CD14-positive monocyte (primary cell): ENCODE data around the gene SH2B3. TPM values are rescaled to one million over a fixed set of nuclear protein-coding genes. Genes with fewer than 3 reads are reported as not detected.
A peak's percentile ranks its signal among the peaks of the same experiment; 100 is the strongest.

Source experiments
- DNase-seq, 3 donors: peaks; one replicate each; pipeline ENCODE4 v3.0.0-alpha.2; 2011 to 2022
- H2AFZ ChIP-seq: 2 replicates; pipeline ENCODE4 v1.6.0; 2012; ENCODE audit warnings: mild to moderate bottlenecking, low read depth, low read length, inconsistent platforms; ENCODE audit not compliant: insufficient read depth, poor library complexity, severe bottlenecking
- H3K27ac ChIP-seq, 2 donors: 1 replicate in 1 of 2; 2 replicates in 1 of 2; pipeline ENCODE4 v1.5.1; 2012 to 2013; ENCODE audit warnings: low read length in 2 of 2, control low read depth in 1 of 2, inconsistent platforms in 1 of 2, low read depth in 1 of 2, mild to moderate bottlenecking in 1 of 2
- H3K27me3 ChIP-seq, 2 donors: one replicate each; pipeline versions ENCODE4 v1.6.0 to v1.6.1; 2011 to 2013; ENCODE audit warnings: low read length in 2 of 2; ENCODE audit not compliant: control insufficient read depth in 2 of 2, insufficient read depth in 2 of 2
- H3K36me3 ChIP-seq, 2 donors: replicated peaks in 1 of 2; 1 replicate in 1 of 2; 2 replicates in 1 of 2; pipeline versions ENCODE4 v1.5.1 to v1.6.1; 2012 to 2013; ENCODE audit warnings: low read length in 2 of 2, control low read depth in 1 of 2, inconsistent platforms in 1 of 2, mild to moderate bottlenecking in 1 of 2; ENCODE audit not compliant: insufficient read depth in 2 of 2, control insufficient read depth in 1 of 2
- H3K4me1 ChIP-seq, 2 donors: 1 replicate in 1 of 2; 2 replicates in 1 of 2; pipeline versions ENCODE4 v1.5.1 to v1.6.1; 2012 to 2013; ENCODE audit warnings: low read length in 2 of 2, control low read depth in 1 of 2, inconsistent platforms in 1 of 2, mild to moderate bottlenecking in 1 of 2, moderate library complexity in 1 of 2; ENCODE audit not compliant: insufficient read depth in 2 of 2, control insufficient read depth in 1 of 2
- H3K4me2 ChIP-seq: replicated peaks from 2 replicates; pipeline ENCODE3; 2012; ENCODE audit warnings: low read length, moderate library complexity, mild to moderate bottlenecking; ENCODE audit not compliant: poor library complexity, severe bottlenecking; ENCODE audit errors: extremely low read depth
- H3K4me3 ChIP-seq, 3 experiments: fragments of 200-600 bp in 1 of 3; sonication (generic) in 1 of 3; replicated peaks in 1 of 3; 1 replicate in 2 of 3; 2 replicates in 1 of 3; pipeline ENCODE4 v1.5.1; 2011 to 2013; ENCODE audit warnings: low read length in 3 of 3, mild to moderate bottlenecking in 3 of 3, control low read depth in 2 of 3, low read depth in 2 of 3, inconsistent platforms in 1 of 3, moderate library complexity in 1 of 3
- H3K79me2 ChIP-seq: 2 replicates; pipeline ENCODE4 v1.6.0; 2012; ENCODE audit warnings: mild to moderate bottlenecking, control low read depth, inconsistent platforms, low read length, moderate library complexity; ENCODE audit not compliant: insufficient read depth
- H3K9ac ChIP-seq: 2 replicates; pipeline ENCODE4 v1.6.0; 2017; ENCODE audit warnings: low read length, mild to moderate bottlenecking; ENCODE audit not compliant: insufficient read depth, poor library complexity, severe bottlenecking
- H3K9me3 ChIP-seq, 2 donors: replicated peaks in 1 of 2; 1 replicate in 1 of 2; 2 replicates in 1 of 2; pipeline versions ENCODE4 v1.5.1 to v1.6.1; 2012 to 2013; ENCODE audit warnings: low read length in 2 of 2, control low read depth in 1 of 2; ENCODE audit not compliant: control insufficient read depth in 1 of 2, insufficient read depth in 1 of 2
- H4K20me1 ChIP-seq: 2 replicates; pipeline ENCODE4 v1.6.0; 2012; ENCODE audit warnings: mild to moderate bottlenecking, low read length, control low read depth, moderate library complexity; ENCODE audit not compliant: insufficient read depth
- H3K27ac Mint-ChIP-seq, 7 donors: one replicate each; pipeline ENCODE4 v1.8.0; 2020; ENCODE audit warnings: mild to moderate bottlenecking in 7 of 7, mixed read lengths in 7 of 7, moderate library complexity in 6 of 7, inconsistent platforms in 2 of 7
- H3K27me3 Mint-ChIP-seq, 3 donors: one replicate each; pipeline ENCODE4 v1.8.0; 2021 to 2022; ENCODE audit warnings: low read depth in 3 of 3, mild to moderate bottlenecking in 3 of 3, mixed read lengths in 3 of 3, moderate library complexity in 3 of 3, inconsistent platforms in 1 of 3
- H3K36me3 Mint-ChIP-seq, 2 donors: one replicate each; pipeline ENCODE4 v1.8.0; 2020; ENCODE audit warnings: mixed read lengths in 2 of 2, inconsistent platforms in 1 of 2, mild to moderate bottlenecking in 1 of 2
- H3K4me1 Mint-ChIP-seq: one replicate; pipeline ENCODE4 v1.8.0; 2020; ENCODE audit warnings: mild to moderate bottlenecking, mixed read lengths
- H3K4me3 Mint-ChIP-seq, 2 donors: one replicate each; pipeline ENCODE4 v1.8.0; 2020; ENCODE audit warnings: mild to moderate bottlenecking in 2 of 2, mixed read lengths in 2 of 2, moderate library complexity in 1 of 2
- H3K9me3 Mint-ChIP-seq, 7 donors: one replicate each; pipeline ENCODE4 v1.8.0; 2020 to 2022; ENCODE audit warnings: mixed read lengths in 7 of 7, mild to moderate bottlenecking in 6 of 7, moderate library complexity in 6 of 7, inconsistent platforms in 2 of 7
- CTCF ChIP-seq: fragments of 200-600 bp; IDR thresholded peaks from one replicate; pipeline ENCODE4 v1.8.0; 2022; ENCODE audit warnings: antibody characterized with exemption, mild to moderate bottlenecking
- WGBS: methylation state at CpG from one replicate; pipeline ENCODE4 v1.1.5; 2013; ENCODE audit warnings: missing lambda C conversion rate; ENCODE audit not compliant: insufficient coverage; 5-methylcytosine and 5-hydroxymethylcytosine counted together
- intact Hi-C, 2 donors: fragments of 100-400 bp; cut with micrococcal nuclease; formaldehyde crosslinking; loops; one replicate each; pipeline versions ENCODE4 v1.15.0 to v1.15.1; 2023
- polyA plus RNA-seq, 3 donors: library from polyadenylated mRNA; depleted of rRNA in 1 of 3; unstranded in 2 of 3; stranded (reverse) in 1 of 3; fragments of 300-500 nt in 2 of 3; fragments of >200 nt in 1 of 3; fragmentation: Illumina TruSeq in 2 of 3; gene quantifications; 1 replicate in 2 of 3; 2 replicates in 1 of 3; pipeline ENCODE4 v1.2.3, GENCODE V29; 2012 to 2021

The SH2B3 gene
- polyA plus RNA-seq, 3 donors, result 15.2 to 136 (median 33.5) TPM

GRCh38 chr12:111494676-111495075, 89.0 kb downstream of the SH2B3 start:
- H3K27ac Mint-ChIP-seq, result peak overlapping the region in 5 of 7 donors; percentile 5 to 85 (median 59)

More at GRCh38 chr12:111494676-111495075, 89.0 kb downstream of the SH2B3 start:
- Mint-ChIP-seq H3K4me3 (no peak overlapping the region), H3K9me3 (peaks cover 0 to 5% (median 0%) of the 10 kb centered on the region in 7 donors), H3K27me3 (peaks cover 0 to 3% (median 0%) of the 10 kb centered on the region in 3 donors), H3K36me3 (peaks cover 67 to 98% of the 10 kb centered on the region in 2 donors), H3K4me1 (peaks cover 3% of the 10 kb centered on the region)
- Histone ChIP-seq H3K9me3 (no peaks in the 10 kb centered on the region), H4K20me1 (no peaks in the 10 kb centered on the region), H3K4me3 (no peak overlapping the region), H3K4me1 (no peaks in the 10 kb centered on the region), H2AFZ (no peak overlapping the region), H3K27ac (peak overlapping the region in 1 of 2 donors; percentile 41), H3K4me2 (no peak overlapping the region), H3K36me3 (peaks cover 40 to 98% of the 10 kb centered on the region in 2 donors), H3K79me2 (no peaks in the 10 kb centered on the region), H3K27me3 (no peaks in the 10 kb centered on the region), H3K9ac (no peak overlapping the region)
- intact Hi-C loops, result no loop called here
- DNase-seq, result no peak
- no CpG with 5 or more reads among the region's 4 CpGs for WGBS
- no peak for TF ChIP-seq CTCF

Other genes with a start within 250 kb of the SH2B3 start
- 10 to 100 TPM in 1 of 3 donors, 1 to 10 TPM in 2; 3.4 to 15.3 (median 4.9) TPM for gene PHETA1, start 36.8 kb upstream of the SH2B3 start, polyA plus RNA-seq
- gene ATXN2, start 193.4 kb downstream of the SH2B3 start, polyA plus RNA-seq, result 10 to 100 TPM in 2 of 3 donors, 1 to 10 TPM in 1; 4.3 to 28.8 (median 11.9) TPM